Mesothelial cell of epicardium (in vitro differentiated cells): Measurements from ENCODE around the gene RCAN3. TPM values are rescaled to one million over a fixed set of nuclear protein-coding genes. Genes with fewer than 3 reads are reported as not detected.
"Not testable (repeated sequence)": the region's sequence is repeated elsewhere in the genome, so short reads cannot be mapped to it uniquely, and the experiment has no call there.

Source experiments
- DNase-seq, 2 experiments: peaks; one replicate each; pipeline ENCODE4 v3.0.0; 2021; ENCODE audit warnings: low spot score in 2 of 2; ENCODE audit not compliant: unreplicated experiment in 2 of 2
- H3K27ac Mint-ChIP-seq: 2 replicates; pipeline ENCODE4 v1.8.0; 2021; ENCODE audit warnings: mixed read lengths
- H3K27me3 Mint-ChIP-seq: 2 replicates; pipeline ENCODE4 v1.8.0; 2021; ENCODE audit warnings: low read depth, mixed read lengths
- H3K36me3 Mint-ChIP-seq: 2 replicates; pipeline ENCODE4 v1.8.0; 2021; ENCODE audit warnings: mixed read lengths
- H3K4me1 Mint-ChIP-seq: 2 replicates; pipeline ENCODE4 v1.8.0; 2021; ENCODE audit warnings: mixed read lengths
- H3K4me3 Mint-ChIP-seq: 2 replicates; pipeline ENCODE4 v1.8.0; 2021; ENCODE audit warnings: mild to moderate bottlenecking, moderate library complexity, mixed read lengths
- H3K9me3 Mint-ChIP-seq: 2 replicates; pipeline ENCODE4 v1.8.0; 2021; ENCODE audit warnings: mixed read lengths
- total RNA-seq: library from RNA; stranded (reverse); gene quantifications from 3 replicates; pipeline ENCODE4 v1.2.1, GENCODE V29; 2021
- TF ChIP-seq, protein P1 (sequence below): fragments of 200-600 bp; sonication (generic); IDR thresholded peaks from one replicate; pipeline ENCODE4 v1.5.0; 2021; ENCODE audit warnings: antibody characterized with exemption; ENCODE audit not compliant: unreplicated experiment

RCAN3 gene
- total RNA-seq, 1 donor from 2014 or later: 9.5 TPM

- DNase-seq: no peak
- Mint-ChIP-seq H3K9me3 (no peaks in the 10 kb centered on the region), H3K27me3 (no peaks in the 10 kb centered on the region), H3K4me1 (peaks cover 10% of the 10 kb centered on the region), H3K36me3 (peaks cover 30% of the 10 kb centered on the region), H3K27ac (no peak overlapping the region), H3K4me3 (no peak overlapping the region)
- TF ChIP-seq, protein P1, sequence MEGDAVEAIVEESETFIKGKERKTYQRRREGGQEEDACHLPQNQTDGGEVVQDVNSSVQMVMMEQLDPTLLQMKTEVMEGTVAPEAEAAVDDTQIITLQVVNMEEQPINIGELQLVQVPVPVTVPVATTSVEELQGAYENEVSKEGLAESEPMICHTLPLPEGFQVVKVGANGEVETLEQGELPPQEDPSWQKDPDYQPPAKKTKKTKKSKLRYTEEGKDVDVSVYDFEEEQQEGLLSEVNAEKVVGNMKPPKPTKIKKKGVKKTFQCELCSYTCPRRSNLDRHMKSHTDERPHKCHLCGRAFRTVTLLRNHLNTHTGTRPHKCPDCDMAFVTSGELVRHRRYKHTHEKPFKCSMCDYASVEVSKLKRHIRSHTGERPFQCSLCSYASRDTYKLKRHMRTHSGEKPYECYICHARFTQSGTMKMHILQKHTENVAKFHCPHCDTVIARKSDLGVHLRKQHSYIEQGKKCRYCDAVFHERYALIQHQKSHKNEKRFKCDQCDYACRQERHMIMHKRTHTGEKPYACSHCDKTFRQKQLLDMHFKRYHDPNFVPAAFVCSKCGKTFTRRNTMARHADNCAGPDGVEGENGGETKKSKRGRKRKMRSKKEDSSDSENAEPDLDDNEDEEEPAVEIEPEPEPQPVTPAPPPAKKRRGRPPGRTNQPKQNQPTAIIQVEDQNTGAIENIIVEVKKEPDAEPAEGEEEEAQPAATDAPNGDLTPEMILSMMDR: no peak
Observed at GRCh38 chr1:24459551-24460266, 42.9 kb upstream of the RCAN3 start.

DNA sequence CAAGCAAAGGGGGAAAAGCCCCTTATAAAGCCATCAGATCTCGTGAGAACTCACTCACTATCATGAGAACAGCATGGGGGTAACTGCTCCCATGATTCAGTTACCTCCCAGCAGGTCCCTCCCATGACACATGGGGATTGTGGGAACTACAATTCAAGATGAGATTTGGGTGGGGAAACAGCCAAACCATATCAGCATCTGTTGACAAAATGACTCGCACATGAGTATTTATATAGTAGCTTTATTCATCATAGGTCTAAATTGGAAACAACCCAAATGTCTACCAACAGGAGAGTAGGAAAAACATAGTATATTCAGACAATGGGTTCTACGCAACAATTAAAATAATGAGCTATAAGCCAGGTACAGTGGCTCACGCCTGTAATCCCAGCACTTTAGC, 40.5 kb upstream of the RCAN3 start:
- DNase-seq, H3K9me3 Mint-ChIP-seq, H3K27me3 Mint-ChIP-seq, H3K4me3 Mint-ChIP-seq, H3K27ac Mint-ChIP-seq: not testable (repeated sequence)
- peaks cover 19% of the 10 kb centered on the region for H3K36me3 Mint-ChIP-seq
- H3K4me1 Mint-ChIP-seq: peaks cover 10% of the 10 kb centered on the region

- Mint-ChIP-seq H3K9me3 (no peaks in the 10 kb centered on the region), H3K4me3 (no peak overlapping the region), H3K27ac (peak overlapping the region; percentile 10), H3K4me1 (peaks cover 18% of the 10 kb centered on the region), H3K36me3 (peaks cover 19% of the 10 kb centered on the region), H3K27me3 (no peaks in the 10 kb centered on the region)
- TF ChIP-seq, protein P1: no peak
- DNase-seq: no peak
Observed at GRCh38 chr1:24463776-24464735, 38.6 kb upstream of the RCAN3 start.

GRCh38 chr1:24465099-24465498, 37.5 kb upstream of the RCAN3 start:
- Mint-ChIP-seq H3K4me3 (no peak overlapping the region), H3K4me1 (peaks cover 20% of the 10 kb centered on the region), H3K27me3 (no peaks in the 10 kb centered on the region), H3K27ac (no peak overlapping the region), H3K9me3 (no peaks in the 10 kb centered on the region), H3K36me3 (peaks cover 22% of the 10 kb centered on the region)
- DNase-seq: no peak
- TF ChIP-seq, protein P1: no peak

DNA sequence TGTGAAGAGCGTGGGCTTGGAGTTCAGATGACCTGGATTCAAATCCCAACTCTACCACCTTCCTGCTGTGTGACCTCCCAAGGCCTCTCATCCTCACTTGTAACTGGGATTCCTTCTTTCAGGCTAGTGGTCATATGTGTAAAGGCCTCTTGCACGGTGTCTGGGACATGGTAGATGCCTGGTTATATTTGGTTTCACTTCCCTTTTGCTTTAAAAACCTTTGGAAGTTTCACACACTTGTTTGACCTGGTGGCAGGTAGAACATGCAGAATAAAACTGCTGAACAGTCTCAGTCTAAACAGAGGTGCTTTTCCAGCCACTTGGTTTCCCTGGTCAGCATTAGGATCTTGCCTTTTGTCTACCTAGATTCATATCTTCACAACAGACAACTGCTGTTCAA, 37.0 kb upstream of the RCAN3 start:
- TF ChIP-seq, protein P1: no peak
- Mint-ChIP-seq H3K36me3 (peaks cover 18% of the 10 kb centered on the region), H3K27me3 (no peaks in the 10 kb centered on the region), H3K9me3 (no peaks in the 10 kb centered on the region), H3K27ac (no peak overlapping the region), H3K4me3 (no peak overlapping the region), H3K4me1 (peaks cover 20% of the 10 kb centered on the region)
- no peak for DNase-seq
